WTC11 (cell line): ENCODE results near the gene TOMM20L. TPM values are rescaled to one million over a fixed set of nuclear protein-coding genes. Genes with fewer than 3 reads are reported as not detected.
"Not testable (repeated sequence)": the region's sequence is repeated elsewhere in the genome, so short reads cannot be mapped to it uniquely, and the experiment has no call there.

ENCODE experiments used
- ATAC-seq: fragments of 200-7000 bp; cut with Tn5 transposase; 2 replicates; pipeline ENCODE4 v1.10.0; 2021; ENCODE audit warnings: mild to moderate bottlenecking, moderate library complexity
- CTCF ChIA-PET: fragments of 300-600 bp; sonication (Branson Sonifier 250); formaldehyde crosslinking; loops from one replicate; lab custom pipeline; 2021; ENCODE audit warnings: antibody characterized with exemption; lab: Charles Lee
- POLR2A ChIA-PET: fragments of 350-600 bp; sonication (Branson Sonifier 250); formaldehyde crosslinking; loops from one replicate; lab custom pipeline; 2021; ENCODE audit warnings: antibody characterized with exemption; lab: Charles Lee
- DNase-seq: peaks from one replicate; pipeline ENCODE4 v3.0.0; 2021; ENCODE audit warnings: low spot score
- H3K27ac Mint-ChIP-seq: 2 replicates; pipeline ENCODE4 v1.8.0; 2021; ENCODE audit warnings: mixed read lengths
- H3K27me3 Mint-ChIP-seq: 2 replicates; pipeline ENCODE4 v1.8.0; 2021; ENCODE audit warnings: low read depth, mild to moderate bottlenecking, moderate library complexity, mixed read lengths
- H3K36me3 Mint-ChIP-seq: 2 replicates; pipeline ENCODE4 v1.8.0; 2021; ENCODE audit warnings: mixed read lengths
- H3K4me1 Mint-ChIP-seq: 2 replicates; pipeline ENCODE4 v1.8.0; 2022; ENCODE audit warnings: mixed read lengths
- H3K4me3 Mint-ChIP-seq: 2 replicates; pipeline ENCODE4 v1.8.0; 2021; ENCODE audit warnings: mild to moderate bottlenecking, moderate library complexity, mixed read lengths
- H3K9me3 Mint-ChIP-seq: 2 replicates; pipeline ENCODE4 v1.8.0; 2021; ENCODE audit warnings: mixed read lengths
- ATF6 ChIP-seq: sonication (generic); formaldehyde crosslinking; IDR thresholded peaks from 2 replicates; pipeline ENCODE4 v1.8.1; 2023; ENCODE audit warnings: mild to moderate bottlenecking, missing genetic modification reagents
- E2F4 ChIP-seq: sonication (generic); formaldehyde crosslinking; IDR thresholded peaks from 2 replicates; pipeline ENCODE4 v1.8.1; 2022; ENCODE audit warnings: low read depth, mild to moderate bottlenecking, moderate library complexity, missing genetic modification reagents, borderline replicate concordance
- ETV6 ChIP-seq: sonication (generic); formaldehyde crosslinking; IDR thresholded peaks from 2 replicates; pipeline ENCODE4 v1.8.1; 2022; ENCODE audit warnings: mild to moderate bottlenecking, missing genetic modification reagents
- FOXK1 ChIP-seq: sonication (generic); formaldehyde crosslinking; IDR thresholded peaks from 2 replicates; pipeline ENCODE4 v1.8.0; 2022; ENCODE audit warnings: mild to moderate bottlenecking, moderate library complexity, missing genetic modification reagents
- FOXP1 ChIP-seq: sonication (generic); formaldehyde crosslinking; IDR thresholded peaks from 2 replicates; pipeline ENCODE4 v1.8.0; 2022; ENCODE audit warnings: missing genetic modification reagents, mild to moderate bottlenecking, moderate library complexity, borderline replicate concordance
- GABPB1 ChIP-seq: sonication (generic); formaldehyde crosslinking; IDR thresholded peaks from 2 replicates; pipeline ENCODE4 v1.8.1; 2023; ENCODE audit warnings: mild to moderate bottlenecking, missing genetic modification reagents
- GTF2I ChIP-seq: fragments of 250-450 bp; sonication (Bioruptor Pico); conservative IDR thresholded peaks from 2 replicates; pipeline ENCODE4 v1.4.0; 2021; ENCODE audit warnings: mild to moderate bottlenecking
- HMGXB4 ChIP-seq: sonication (generic); formaldehyde crosslinking; IDR thresholded peaks from 2 replicates; pipeline ENCODE4 v1.8.1; 2023; ENCODE audit warnings: mild to moderate bottlenecking, moderate library complexity, missing genetic modification reagents
- IRF2 ChIP-seq: sonication (generic); formaldehyde crosslinking; IDR thresholded peaks from 2 replicates; pipeline ENCODE4 v1.8.0; 2022; ENCODE audit warnings: low read depth, missing genetic modification reagents, borderline replicate concordance
- NFE2L1 ChIP-seq: sonication (generic); formaldehyde crosslinking; IDR thresholded peaks from 2 replicates; pipeline ENCODE4 v1.8.1; 2023; ENCODE audit warnings: missing genetic modification reagents
- NR2C2 ChIP-seq: sonication (generic); formaldehyde crosslinking; IDR thresholded peaks from 2 replicates; pipeline ENCODE4 v1.8.0; 2022; ENCODE audit warnings: mild to moderate bottlenecking, missing genetic modification reagents
- NR3C1 ChIP-seq: sonication (generic); formaldehyde crosslinking; conservative IDR thresholded peaks from 2 replicates; pipeline ENCODE4 v1.8.1; 2023; ENCODE audit warnings: low read depth, mild to moderate bottlenecking, missing genetic modification reagents
- OVOL2 ChIP-seq: fragments of 250-450 bp; sonication (Bioruptor Pico); IDR thresholded peaks from 2 replicates; pipeline ENCODE4 v1.9.0; 2021; ENCODE audit warnings: mild to moderate bottlenecking, borderline replicate concordance
- RELA ChIP-seq: sonication (generic); formaldehyde crosslinking; IDR thresholded peaks from 2 replicates; pipeline ENCODE4 v1.8.1; 2022; ENCODE audit warnings: missing genetic modification reagents, mild to moderate bottlenecking, borderline replicate concordance
- SOX15 ChIP-seq: fragments of 250-450 bp; sonication (Bioruptor Pico); IDR thresholded peaks from 2 replicates; pipeline ENCODE4 v1.9.0; 2021; ENCODE audit warnings: mild to moderate bottlenecking
- SP1 ChIP-seq: sonication (generic); formaldehyde crosslinking; conservative IDR thresholded peaks from 2 replicates; pipeline ENCODE4 v1.8.1; 2022; ENCODE audit warnings: missing genetic modification reagents
- TEAD1 ChIP-seq: sonication (generic); formaldehyde crosslinking; IDR thresholded peaks from 2 replicates; pipeline ENCODE4 v1.8.0; 2022; ENCODE audit warnings: mild to moderate bottlenecking, missing genetic modification reagents
- ZNF121 ChIP-seq: sonication (generic); formaldehyde crosslinking; IDR thresholded peaks from 2 replicates; pipeline ENCODE4 v1.8.0; 2023; ENCODE audit warnings: missing genetic modification reagents
- ZNF512 ChIP-seq: sonication (generic); formaldehyde crosslinking; IDR thresholded peaks from 2 replicates; pipeline ENCODE4 v1.8.1; 2022; ENCODE audit warnings: missing genetic modification reagents, borderline replicate concordance
- ZNF532 ChIP-seq: fragments of 250-450 bp; sonication (Bioruptor Pico); IDR thresholded peaks from 2 replicates; pipeline ENCODE4 v1.9.0; 2021; ENCODE audit warnings: mild to moderate bottlenecking, borderline replicate concordance
- ZSCAN18 ChIP-seq: fragments of 250-450 bp; sonication (Bioruptor Pico); IDR thresholded peaks from 2 replicates; pipeline ENCODE4 v2.1.2; 2022; ENCODE audit warnings: mild to moderate bottlenecking, moderate library complexity
- total RNA-seq: library from RNA; stranded (reverse); gene quantifications from 3 replicates; pipeline ENCODE4 v1.2.3, GENCODE V29; 2021

TOMM20L gene
- total RNA-seq, 1 experiment from 2014 or later = not detected

GRCh38 chr14:58362272-58362671 is 33.5 kb upstream of the TOMM20L start:
- CTCF ChIA-PET, H3K27me3 Mint-ChIP-seq, H3K4me1 Mint-ChIP-seq, POLR2A ChIA-PET, H3K27ac Mint-ChIP-seq, ATAC-seq, H3K9me3 Mint-ChIP-seq, H3K4me3 Mint-ChIP-seq, DNase-seq: not testable (repeated sequence)
- peaks cover 38% of the 10 kb centered on the region for H3K36me3 Mint-ChIP-seq
- peak; percentile 78 for TF ChIP-seq ZNF121 (CRISPR knock-in tag)

GRCh38 chr14:58362798-58363412 is 32.8 kb upstream of the TOMM20L start:
- POLR2A ChIA-PET = no interaction called here
- H3K9me3 Mint-ChIP-seq = no peaks in the 10 kb centered on the region
- ATAC-seq = peak; percentile 48
- CTCF ChIA-PET = no interaction called here
- H3K36me3 Mint-ChIP-seq = peaks cover 43% of the 10 kb centered on the region
- no peaks in the 10 kb centered on the region for H3K4me1 Mint-ChIP-seq
- H3K27me3 Mint-ChIP-seq = no peaks in the 10 kb centered on the region
- H3K27ac Mint-ChIP-seq = no peak overlapping the region
- no peak overlapping the region for H3K4me3 Mint-ChIP-seq
- DNase-seq = no peak
- TF ChIP-seq OVOL2 (CRISPR knock-in tag) (no peak), NR2C2 (CRISPR knock-in tag) (no peak), ZNF532 (CRISPR knock-in tag) (no peak), FOXK1 (no peak), FOXP1 (no peak), SP1 (CRISPR knock-in tag) (no peak), NFE2L1 (CRISPR knock-in tag) (no peak), GTF2I (no peak), SOX15 (CRISPR knock-in tag) (no peak), RELA (CRISPR knock-in tag) (no peak), GABPB1 (no peak), ZSCAN18 (CRISPR knock-in tag) (no peak), ATF6 (CRISPR knock-in tag) (no peak), HMGXB4 (CRISPR knock-in tag) (no peak), ETV6 (CRISPR knock-in tag) (no peak), TEAD1 (CRISPR knock-in tag) (no peak), E2F4 (CRISPR knock-in tag) (no peak), NR3C1 (CRISPR knock-in tag) (no peak), ZNF512 (CRISPR knock-in tag) (no peak), IRF2 (CRISPR knock-in tag) (no peak)
